GM13976 (cell line): ENCODE results near the gene NPAS3.

Experiments
- DNase-seq: peaks from one replicate; pipeline ENCODE4 v3.0.0; 2012; ENCODE audit warnings: low spot score
- CTCF ChIP-seq: IDR thresholded peaks from 2 replicates; pipeline ENCODE4 v1.5.1; 2012; ENCODE audit warnings: borderline replicate concordance, mild to moderate bottlenecking; ENCODE audit not compliant: insufficient read depth; ENCODE audit errors: extremely low read depth, missing control alignments, control extremely low read depth
- in situ Hi-C: fragments of 300-500 bp; cut with MboI; formaldehyde crosslinking; loops from one replicate; pipeline ENCODE4 v1.12.0; 2022; ENCODE audit warnings: low sequenced_read_pairs, mixed read lengths, inconsistent platforms; ENCODE audit not compliant: unreplicated experiment

NPAS3 gene

GRCh38 chr14:33477797-33478196, 539.1 kb downstream of the NPAS3 start:
- no peak for TF ChIP-seq CTCF
- DNase-seq, result no peak
- in situ Hi-C loops, result no loop called here

- no peak for TF ChIP-seq CTCF
- DNase-seq, result no peak
- in situ Hi-C loops, result no loop called here
These were observed 541.6 kb downstream of the NPAS3 start for GRCh38 chr14:33480071-33480886.

GRCh38 chr14:33480887-33481184, 542.2 kb downstream of the NPAS3 start:
- no peak for DNase-seq
- in situ Hi-C loops, result no loop called here
- no peak for TF ChIP-seq CTCF

GRCh38 chr14:33483110-33483509, 544.4 kb downstream of the NPAS3 start:
- no peak for DNase-seq
- in situ Hi-C loops, result no loop called here

GRCh38 chr14:33483541-33483940, 544.9 kb downstream of the NPAS3 start:
- no peak for TF ChIP-seq CTCF
- in situ Hi-C loops, result no loop called here
- DNase-seq, result no peak

More at GRCh38 chr14:33483110-33483509, 544.4 kb downstream of the NPAS3 start:
- TF ChIP-seq CTCF, result no peak

- no peak for TF ChIP-seq CTCF
- DNase-seq, result no peak
- in situ Hi-C loops, result no loop called here
These were observed 545.6 kb downstream of the NPAS3 start for GRCh38 chr14:33484264-33484663.

- TF ChIP-seq CTCF, result no peak
- no peak for DNase-seq
- in situ Hi-C loops, result no loop called here
These were observed 547.7 kb downstream of the NPAS3 start for GRCh38 chr14:33486332-33486890.
